ENCODE measurements around the gene SHANK2. TPM values are rescaled to one million over a fixed set of nuclear protein-coding genes. Genes with fewer than 3 reads are reported as not detected.

SHANK2 gene
- total and polyA plus RNA-seq, 2 of the 4 experiments (the other 2 are of a cell fraction), result 1.6 to 2.2 TPM

- Histone ChIP-seq H3K36me3 (ENCODE audit: control insufficient read depth, insufficient read depth, low read length) (no peaks in the 10 kb centered on the region), H2BK15ac (ENCODE audit: low read depth, low read length) (no peak overlapping the region), H4K5ac (ENCODE audit: low read depth, low read length) (no peak overlapping the region), H2BK5ac (ENCODE audit: low read depth, low read length, poor library complexity, severe bottlenecking) (no peak overlapping the region), H3K4me1 (ENCODE audit: control insufficient read depth, insufficient read depth, low read length) (peaks cover 7% of the 10 kb centered on the region), H2BK20ac (ENCODE audit: low read depth, low read length) (no peak overlapping the region), H3K4me3 (ENCODE audit: insufficient read depth, low read depth, low read length) (peak overlapping the region; percentile 62), H2AK9ac (replicated peaks; ENCODE audit: low read depth, low read length, poor library complexity) (peak overlapping the region; percentile 25), H3K4ac (ENCODE audit: low read depth, low read length) (peak overlapping the region; percentile 22; the same call in 1 of the 2 replicates), H3K23ac (ENCODE audit: low read depth, low read length) (no peak overlapping the region), H2AK5ac (ENCODE audit: low read depth, low read length) (no peak overlapping the region), H2BK120ac (ENCODE audit: low read depth, low read length) (no peak overlapping the region), H3K56ac (ENCODE audit: extremely low read depth, insufficient read depth, low read length) (no peak overlapping the region), H4K91ac (ENCODE audit: insufficient read depth, low read depth, low read length) (no peak overlapping the region), H3K79me1 (ENCODE audit: low read depth in 1 of 2, low read length in 2 of 2) (peaks cover 0 to 6% of the 10 kb centered on the region in 2 experiments; a peak in 2 of 4 replicates), H2AFZ (replicated peaks; ENCODE audit: low read length, poor library complexity) (peak overlapping the region; percentile 74), H3K4me2 (ENCODE audit: low read depth, low read length) (peak overlapping the region; percentile 64), H3K14ac (replicated peaks; ENCODE audit: low read depth, low read length) (no peak overlapping the region), H3K27ac (ENCODE audit: insufficient read depth, low read length) (peak overlapping the region; percentile 41; the same call in 1 of the 2 replicates), H4K8ac (ENCODE audit: low read depth in 2 of 2, low read length in 2 of 2) (no peak overlapping the region; a peak in 1 of 4 replicates), H3K27me3 (ENCODE audit: control insufficient read depth, insufficient read depth, low read length) (peaks cover 4% of the 10 kb centered on the region; the same call in 1 of the 2 replicates), H3K18ac (ENCODE audit: low read depth, low read length) (no peak overlapping the region), H3K9me3 (ENCODE audit: control insufficient read depth, insufficient read depth, low read length) (no peaks in the 10 kb centered on the region), H3K9ac (ENCODE audit: low read depth, low read length) (peak overlapping the region; percentile 53), H4K20me1 (ENCODE audit: insufficient read depth, low read length) (no peaks in the 10 kb centered on the region), H3K9me1 (ENCODE audit: insufficient read depth, low read length) (no peaks in the 10 kb centered on the region)
- dilution Hi-C loops (cut with HindIII; ENCODE audit: low sequenced_read_pairs, unreplicated experiment) (no loop called here), in situ Hi-C loops (cut with MboI; ENCODE audit: low sequenced_read_pairs) (no loop called here), intact Hi-C loops (cut with micrococcal nuclease) (loop anchor here (5.0 to 10.0 kb wide), 2 partner anchors 86 to 136 kb away; no protein-coding TSS in a partner anchor)
- no peak for DNase-seq
- ATAC-seq (ENCODE audit: low read depth), result peak; percentile 30
- POLR2A ChIA-PET (ENCODE audit: unreplicated experiment), result no interaction called here
- CTCF ChIA-PET, result interaction anchor here (0.7 to 1.3 kb wide), 3 partner anchors 92 to 164 kb away, joined by 3 to 6 read pairs (median 3); no protein-coding TSS in a partner anchor
- 3% methylated on average over 25 of the region's 64 CpGs; no CpG with 5 or more reads in 1 of the 2 experiments for WGBS, 2 experiments (ENCODE audit: extremely low coverage in 2 of 2, insufficient read length in 1 of 2)
- no TSS peak for BruUV-seq (replicated peaks)
- no peak for TF ChIP-seq MXI1 (IDR thresholded peaks at IDR 0.05; ENCODE audit: borderline replicate concordance, low read depth, low read length)
- no peak for TF ChIP-seq NFE2L2 (IDR thresholded peaks at IDR 0.05; ENCODE audit: low read depth, low read length)
- no peak for TF ChIP-seq BHLHE40 (IDR thresholded peaks at IDR 0.05; ENCODE audit: low read depth, low read length)
- no peak for TF ChIP-seq MAZ (IDR thresholded peaks at IDR 0.05; ENCODE audit: borderline replicate concordance, low read depth, low read length)
- no peak for TF ChIP-seq RCOR1 (IDR thresholded peaks at IDR 0.05; ENCODE audit: insufficient replicate concordance, low read length)
- no peak for TF ChIP-seq FOS (IDR thresholded peaks at IDR 0.05; ENCODE audit: low read depth, low read length)
Measured at GRCh38 chr11:71251151-71251721, 1.1 kb downstream of the SHANK2 start.
